Stimulated activated CD4-positive, alpha-beta T cell treated with anti-CD3 and anti-CD28 coated beads, TNF-alpha, amount 100 ng/mL, for 48 hours (primary cell): ENCODE measurements around the gene HIPK3.
"Not testable (repeated sequence)": the region's sequence is repeated elsewhere in the genome, so short reads cannot be mapped to it uniquely, and the experiment has no call there.

Experiments used
- DNase-seq, 3 donors: peaks; one replicate each; pipeline ENCODE4 v3.0.0-alpha.2; 2020; ENCODE audit warnings: low read depth in 3 of 3

The HIPK3 gene

DNA sequence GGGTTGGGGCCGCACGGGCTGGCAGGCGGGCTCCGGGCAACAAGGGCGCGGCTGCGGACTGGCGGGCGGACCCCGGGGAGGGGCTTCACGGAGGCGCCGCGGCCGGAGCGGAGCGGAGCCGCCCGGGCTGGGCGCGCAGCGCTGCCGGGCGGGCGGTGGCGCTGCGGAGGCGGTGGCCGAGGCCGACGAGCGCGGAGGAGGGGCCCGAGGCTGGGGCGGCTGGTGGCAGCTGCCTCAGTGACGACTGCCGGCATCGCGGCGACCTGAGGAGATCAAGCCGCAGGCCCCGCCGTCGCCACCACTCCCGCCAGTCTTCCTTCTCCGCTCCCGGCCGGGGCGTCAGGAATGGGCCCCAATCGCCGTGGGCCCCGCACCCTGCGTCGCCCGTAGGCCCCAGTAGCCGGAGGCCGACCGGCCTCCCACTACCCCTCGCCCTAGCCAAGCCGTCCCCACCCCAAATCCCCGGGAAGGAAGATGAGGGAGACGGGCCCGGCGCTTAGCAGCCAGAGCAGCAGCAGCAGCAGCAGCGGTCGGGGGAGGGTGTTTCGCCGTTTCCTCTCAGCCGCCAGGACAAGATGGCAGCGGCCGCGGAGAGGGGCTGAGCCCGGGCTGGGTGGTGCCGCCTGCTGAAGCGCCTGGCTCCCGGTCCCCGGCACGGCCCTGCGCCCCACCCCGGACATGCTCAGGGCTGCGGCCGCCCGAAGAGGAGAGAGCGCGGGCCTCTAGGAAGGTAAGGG lies at the start of gene HIPK3:
Gene HIPK3, plus strand, starts transcription at position 222 of the 737 bp plus-strand sequence.
- DNase-seq = peak; percentile 51 to 64 (median 52)

DNA sequence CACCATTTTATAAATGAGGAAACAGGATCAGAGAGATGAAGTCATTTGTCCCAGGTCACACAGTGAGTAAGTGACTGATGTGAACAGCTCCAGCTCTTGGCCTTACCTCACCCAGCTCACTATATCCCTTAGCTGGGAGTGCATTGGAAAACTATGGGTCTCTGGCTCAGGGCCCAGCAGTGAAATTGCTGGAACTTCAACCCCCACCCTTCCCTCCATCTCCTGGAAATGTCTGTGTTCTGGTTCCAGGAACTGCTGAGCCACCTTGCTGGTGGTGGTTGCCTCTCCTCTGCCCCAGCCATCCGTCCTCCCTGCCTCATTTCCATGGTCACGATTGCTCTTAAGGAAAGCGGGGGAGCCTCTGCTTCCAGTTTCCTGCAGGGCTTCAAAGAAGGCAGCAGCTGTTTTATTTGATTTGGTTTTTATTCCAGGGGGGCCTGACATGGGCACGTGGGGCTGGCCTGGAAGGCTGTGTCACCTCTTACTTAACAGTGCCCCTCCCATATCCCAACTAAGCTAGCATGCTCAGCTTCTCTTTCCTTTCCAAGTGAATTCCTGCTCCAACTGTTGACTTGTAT lies 49.7 kb upstream of the HIPK3 start:
- DNase-seq = no peak

DNA sequence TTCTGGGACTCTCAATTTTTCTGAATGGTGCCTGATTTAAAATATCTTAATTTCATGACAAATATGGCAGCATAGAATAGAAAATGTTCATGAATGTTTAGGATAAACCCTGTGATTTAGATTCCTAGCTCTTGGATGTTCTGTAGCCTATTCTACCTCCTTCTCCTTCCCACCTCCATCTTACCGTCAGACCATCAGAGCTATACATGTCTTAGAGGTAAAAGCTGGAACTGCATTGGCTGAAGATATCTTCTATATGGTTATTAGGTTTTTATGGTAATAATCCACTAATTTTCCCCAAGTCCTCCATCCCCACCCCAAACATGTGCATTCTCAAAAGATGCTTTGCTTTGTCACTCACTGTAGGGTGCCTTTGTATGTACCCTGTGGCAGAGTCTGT lies 49.0 kb upstream of the HIPK3 start:
- DNase-seq = no peak

DNA sequence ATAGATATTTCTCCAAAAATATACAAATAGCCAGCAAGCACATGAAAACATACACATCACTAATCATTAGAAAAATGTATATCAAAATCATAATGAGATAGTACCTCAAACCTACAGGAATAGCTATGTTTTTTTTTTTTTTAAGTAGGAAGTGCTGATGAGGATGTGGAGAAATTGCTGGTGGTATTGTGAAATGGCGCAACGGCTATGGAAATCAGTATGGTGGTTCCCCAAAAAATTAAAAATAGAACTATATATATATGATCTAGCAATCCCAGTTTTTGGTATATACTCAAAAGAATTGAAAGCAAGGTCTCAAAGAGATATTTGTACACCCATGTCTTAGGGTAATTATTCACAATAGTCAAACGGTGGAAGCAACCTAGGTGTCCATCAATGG lies 46.0 kb upstream of the HIPK3 start:
- no peak for DNase-seq

DNA sequence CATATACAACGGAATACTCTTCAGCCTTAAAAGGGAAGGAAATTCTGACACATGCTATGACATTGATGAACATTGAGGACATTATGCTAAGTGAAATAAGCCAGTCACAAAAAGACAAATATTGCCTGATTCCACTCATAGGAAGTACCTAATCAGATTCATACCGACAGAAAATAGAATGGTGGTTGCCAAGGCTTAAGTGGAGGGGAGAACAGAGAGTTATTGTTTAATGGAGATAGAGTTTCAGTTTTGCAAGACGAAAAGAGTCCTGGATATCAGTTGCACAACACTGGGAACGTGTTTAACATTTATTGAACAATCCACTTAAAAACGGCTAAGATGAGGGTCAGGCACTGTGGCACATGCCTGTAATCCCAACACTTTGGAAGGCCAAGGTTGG lies 45.6 kb upstream of the HIPK3 start:
- DNase-seq = no peak

DNA sequence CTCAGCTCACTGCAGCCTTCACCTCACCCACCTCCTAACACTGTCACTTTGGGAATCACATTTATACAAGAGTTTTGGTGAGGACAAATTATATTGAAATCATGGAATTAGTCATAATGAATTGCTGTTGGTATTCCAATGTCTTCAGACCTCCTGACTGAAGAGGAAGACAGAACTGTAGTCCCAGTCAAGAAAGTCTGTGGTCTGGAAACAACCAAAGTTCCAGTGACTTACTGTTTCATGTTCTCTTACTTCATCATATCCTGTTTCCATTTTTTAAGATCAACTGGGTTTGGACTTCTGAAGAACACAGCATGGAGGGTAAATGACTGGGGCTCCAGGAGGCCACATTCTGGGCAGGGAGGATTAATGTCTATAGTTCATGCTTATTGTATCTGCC lies 43.0 kb upstream of the HIPK3 start:
- DNase-seq = no peak

DNA sequence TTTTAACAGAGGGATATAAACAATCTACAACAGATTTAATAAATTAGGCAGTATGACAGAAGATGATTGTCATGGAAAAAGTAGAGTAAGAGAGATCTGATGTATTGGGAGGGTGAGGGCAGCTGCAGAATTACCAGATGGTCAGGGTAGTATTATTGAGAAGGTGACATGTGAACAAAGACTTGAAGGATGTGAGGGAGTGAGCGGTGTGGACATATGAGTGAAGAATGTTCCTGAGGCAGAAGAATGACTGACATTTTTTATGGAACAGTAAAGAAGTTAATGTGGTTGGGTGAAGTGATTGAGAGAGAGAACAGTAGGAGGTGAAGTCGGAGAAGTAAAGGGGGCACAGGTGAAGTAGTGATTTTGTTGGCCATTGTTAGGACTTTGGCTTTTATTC lies 42.4 kb upstream of the HIPK3 start:
- no peak for DNase-seq

DNA sequence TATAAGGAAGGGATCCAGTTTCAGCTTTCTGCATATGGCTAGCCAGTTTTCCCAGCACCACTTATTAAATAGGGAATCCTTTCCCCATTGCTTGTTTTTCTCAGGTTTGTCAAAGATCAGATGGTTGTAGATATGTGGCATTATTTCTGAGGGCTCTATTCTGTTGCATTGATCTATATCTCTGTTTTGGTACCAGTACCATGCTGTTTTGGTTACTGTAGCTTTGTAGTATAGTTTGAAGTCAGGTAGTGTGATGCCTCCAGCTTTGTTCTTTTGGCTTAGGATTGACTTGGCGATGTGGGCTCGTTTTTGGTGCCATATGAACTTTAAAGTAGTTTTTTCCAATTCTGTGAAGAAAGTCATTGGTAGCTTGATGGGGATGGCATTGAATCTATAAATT lies 40.5 kb upstream of the HIPK3 start:
- DNase-seq = not testable (repeated sequence)

DNA sequence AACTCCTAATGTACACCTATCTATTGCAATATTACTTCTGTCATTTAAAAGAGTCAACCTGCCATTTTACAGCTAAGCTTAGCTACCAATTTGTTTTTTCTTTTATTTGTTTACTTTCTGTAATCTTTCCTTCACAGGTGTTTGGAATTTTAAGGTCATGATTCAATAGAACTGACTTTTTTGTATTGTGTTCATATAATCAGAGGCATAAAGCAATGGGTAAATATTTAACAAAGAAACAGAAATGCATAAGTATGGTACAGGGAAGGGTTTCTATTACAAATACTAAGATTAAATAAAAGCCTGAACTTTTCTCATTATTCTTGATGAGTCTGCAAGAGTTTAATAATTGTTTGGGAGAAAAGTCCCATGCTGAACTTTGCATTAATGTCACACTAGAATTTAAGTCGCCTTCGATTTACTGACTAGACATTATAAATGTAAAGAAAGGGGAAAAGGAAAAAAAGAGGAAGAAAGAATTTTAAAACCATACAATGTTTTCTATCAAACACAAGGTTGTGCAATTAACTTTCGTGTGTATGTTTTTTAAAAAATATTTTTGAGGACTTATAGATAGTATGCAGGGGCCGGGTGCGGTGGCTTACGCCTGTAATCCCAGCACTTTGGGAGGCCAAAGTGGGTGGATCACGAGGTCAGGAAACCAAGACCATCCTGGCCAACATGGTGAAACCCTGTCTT lies 35.0 kb upstream of the HIPK3 start:
- no peak for DNase-seq

DNA sequence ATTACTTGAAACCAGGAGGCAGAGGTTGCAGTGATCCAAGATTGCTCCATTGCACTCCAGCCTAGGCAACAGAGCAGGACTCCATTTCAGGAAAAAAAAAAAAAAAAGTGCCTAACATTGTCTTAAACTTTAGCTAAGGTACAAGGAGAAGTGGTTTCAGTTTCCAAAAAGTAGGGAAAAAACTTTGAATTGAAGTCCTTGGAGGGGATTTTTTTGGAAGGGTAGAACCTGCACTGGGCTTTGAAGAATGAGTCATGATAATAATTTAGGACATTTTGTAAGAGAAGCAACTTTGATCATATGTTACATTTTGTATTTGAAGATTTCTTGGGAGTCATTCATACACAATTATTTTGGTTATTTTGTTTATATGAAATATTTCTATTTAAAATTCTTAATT lies 31.8 kb upstream of the HIPK3 start:
- no peak for DNase-seq

DNA sequence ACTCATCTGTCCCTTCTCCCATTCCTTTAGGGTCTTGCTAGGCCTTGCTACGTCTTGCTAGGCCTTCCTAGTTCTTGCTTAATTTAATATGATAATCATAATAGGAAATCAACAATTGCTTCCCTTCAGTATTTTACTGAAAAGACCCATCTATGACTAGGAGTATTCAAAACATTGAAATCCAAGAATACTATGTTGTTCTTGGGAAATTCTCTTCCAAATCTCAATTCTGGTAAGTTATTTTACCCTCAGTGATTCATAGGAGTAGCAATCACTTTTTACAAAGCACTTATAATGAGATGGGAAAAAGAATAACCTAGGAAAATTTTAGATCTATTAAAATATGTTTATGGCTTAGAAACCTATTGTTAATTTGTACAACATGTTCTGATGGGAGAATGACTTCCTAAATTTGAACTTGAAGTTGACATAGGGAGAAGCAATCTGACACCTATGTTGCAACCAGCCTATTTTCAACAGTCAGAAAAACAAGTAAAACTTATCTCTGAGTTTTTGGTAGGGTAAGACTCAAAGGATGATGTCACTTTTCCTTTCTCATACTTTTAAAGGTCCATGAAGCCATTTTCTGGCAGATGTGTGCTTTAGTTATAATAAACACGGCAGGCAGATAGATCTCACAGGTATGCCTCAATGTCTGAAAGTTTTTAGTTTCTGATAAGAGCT lies 29.5 kb upstream of the HIPK3 start:
- DNase-seq = no peak

DNA sequence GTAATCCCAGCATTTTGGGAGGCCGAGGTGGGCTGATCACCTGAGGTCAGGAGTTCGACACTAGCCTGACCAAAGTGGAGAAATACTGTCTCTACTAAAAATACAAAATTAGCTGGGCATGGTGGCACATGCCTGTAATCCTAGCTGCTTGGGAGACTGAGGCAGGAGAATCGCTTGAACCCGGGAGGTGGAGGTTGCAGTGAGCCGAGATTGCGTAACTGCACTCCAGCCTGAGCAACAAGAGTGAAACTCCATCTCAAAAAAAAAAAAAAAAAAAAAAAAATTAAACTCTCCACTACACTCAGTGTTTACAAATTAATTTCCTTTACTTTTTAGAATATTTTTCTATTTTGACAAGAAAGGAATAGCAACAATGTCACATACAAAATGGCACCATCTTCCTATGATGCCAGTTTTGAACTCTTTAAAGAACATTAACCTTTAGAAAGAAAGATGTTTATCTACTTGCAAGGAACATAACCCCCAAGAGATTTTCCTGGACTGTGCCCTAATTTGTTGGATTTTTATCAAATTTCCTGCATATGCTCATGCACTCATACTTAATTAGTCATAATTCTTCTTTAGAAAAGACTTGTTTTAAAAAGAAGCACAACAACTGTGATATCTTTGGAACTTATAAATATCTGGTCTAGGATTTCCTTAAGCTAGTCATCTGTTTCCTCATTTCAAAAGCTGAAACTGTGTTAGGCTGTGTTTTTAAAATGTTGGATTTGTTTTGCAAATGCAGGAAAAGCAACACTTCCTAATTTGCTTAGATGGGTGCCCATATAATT lies 22.6 kb upstream of the HIPK3 start:
- DNase-seq = no peak

DNA sequence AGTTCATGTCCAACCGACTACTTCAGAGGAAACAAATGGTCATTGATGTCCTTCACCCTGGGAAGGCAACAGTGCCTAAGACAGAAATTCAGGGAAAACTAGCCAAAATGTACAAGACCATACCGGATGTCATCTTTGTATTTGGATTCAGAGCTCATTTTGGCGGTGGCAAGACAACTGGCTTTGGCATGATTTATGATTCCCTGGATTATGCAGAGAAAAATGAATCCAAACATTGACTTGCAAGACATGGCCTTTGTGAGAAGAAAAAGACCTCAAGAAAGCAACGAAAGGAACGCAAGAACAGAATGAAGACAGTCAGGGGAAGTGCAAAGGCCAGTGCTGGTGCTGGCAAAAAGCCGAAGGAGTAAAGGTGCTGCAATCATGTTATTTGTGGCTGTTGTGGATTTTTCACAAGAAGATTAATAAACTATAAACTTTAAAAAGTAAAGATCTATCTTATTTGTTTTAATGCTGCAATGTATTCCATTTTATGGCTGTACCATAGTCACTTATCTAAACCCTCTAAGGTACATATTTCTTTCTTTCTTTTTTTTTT lies 20.1 kb upstream of the HIPK3 start:
- DNase-seq = no peak

DNA sequence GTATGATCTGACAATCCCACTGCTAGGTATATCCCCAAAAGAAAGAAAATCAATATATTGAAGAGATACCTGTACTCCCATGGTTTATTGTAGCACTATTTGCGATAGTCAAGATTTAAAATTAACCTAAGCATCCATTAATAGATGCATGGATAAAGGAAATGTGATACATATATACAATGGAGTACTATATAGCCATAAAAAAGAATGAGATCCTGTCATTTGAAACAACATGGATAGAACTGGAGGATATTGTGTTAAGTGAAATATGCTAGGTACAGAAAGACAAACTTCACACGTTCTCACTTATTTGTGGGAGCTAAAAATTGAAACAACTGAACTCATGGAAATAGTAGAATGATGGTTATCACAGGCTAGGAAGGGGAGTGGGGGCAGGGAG lies 14.6 kb upstream of the HIPK3 start:
- no peak for DNase-seq

DNA sequence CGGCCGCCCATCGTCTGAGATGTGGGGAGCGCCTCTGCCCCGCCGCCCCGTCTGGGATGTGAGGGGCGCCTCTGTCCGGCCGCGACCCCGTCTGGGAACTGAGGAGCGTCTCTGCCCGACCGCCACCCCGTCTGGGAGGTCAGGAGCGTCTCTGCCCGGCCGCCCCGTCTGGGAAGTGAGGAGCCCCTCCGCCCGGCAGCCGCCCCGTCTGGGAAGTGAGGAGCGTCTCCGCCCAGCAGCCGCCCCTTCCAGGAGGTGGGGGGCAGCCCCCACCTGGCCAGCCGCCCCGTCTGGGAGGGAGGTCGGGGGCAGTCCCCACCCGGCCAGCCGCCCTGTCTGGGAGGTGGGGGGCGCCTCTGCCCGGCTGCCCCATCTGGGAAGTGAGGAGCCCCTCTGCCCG lies 13.5 kb upstream of the HIPK3 start:
- not testable (repeated sequence) for DNase-seq

DNA sequence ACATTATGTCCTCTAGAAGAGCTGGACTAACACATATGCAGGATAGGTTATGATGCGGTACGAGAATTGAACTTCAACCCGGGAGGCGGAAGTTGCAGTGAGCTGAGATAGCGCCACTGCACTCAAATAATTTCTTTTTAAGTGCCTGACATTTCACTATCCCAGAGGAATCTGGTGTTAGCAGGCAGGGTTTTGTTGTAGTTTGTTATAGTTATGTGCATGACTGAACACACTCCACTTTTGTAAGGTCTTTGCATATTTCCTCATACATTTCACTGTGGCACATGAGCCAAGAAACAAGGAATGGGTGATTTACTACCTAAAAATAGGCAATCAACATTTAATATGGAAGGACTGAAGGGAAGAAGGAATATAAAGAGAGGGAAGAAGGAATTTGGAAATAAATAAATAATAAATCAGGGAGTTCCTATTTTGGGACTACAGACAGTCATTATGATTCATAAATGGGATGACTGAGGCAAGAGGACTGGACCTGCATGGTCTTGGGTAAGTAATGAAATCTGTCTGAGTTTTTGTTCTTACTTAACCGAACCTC lies 8.7 kb upstream of the HIPK3 start:
- no peak for DNase-seq

DNA sequence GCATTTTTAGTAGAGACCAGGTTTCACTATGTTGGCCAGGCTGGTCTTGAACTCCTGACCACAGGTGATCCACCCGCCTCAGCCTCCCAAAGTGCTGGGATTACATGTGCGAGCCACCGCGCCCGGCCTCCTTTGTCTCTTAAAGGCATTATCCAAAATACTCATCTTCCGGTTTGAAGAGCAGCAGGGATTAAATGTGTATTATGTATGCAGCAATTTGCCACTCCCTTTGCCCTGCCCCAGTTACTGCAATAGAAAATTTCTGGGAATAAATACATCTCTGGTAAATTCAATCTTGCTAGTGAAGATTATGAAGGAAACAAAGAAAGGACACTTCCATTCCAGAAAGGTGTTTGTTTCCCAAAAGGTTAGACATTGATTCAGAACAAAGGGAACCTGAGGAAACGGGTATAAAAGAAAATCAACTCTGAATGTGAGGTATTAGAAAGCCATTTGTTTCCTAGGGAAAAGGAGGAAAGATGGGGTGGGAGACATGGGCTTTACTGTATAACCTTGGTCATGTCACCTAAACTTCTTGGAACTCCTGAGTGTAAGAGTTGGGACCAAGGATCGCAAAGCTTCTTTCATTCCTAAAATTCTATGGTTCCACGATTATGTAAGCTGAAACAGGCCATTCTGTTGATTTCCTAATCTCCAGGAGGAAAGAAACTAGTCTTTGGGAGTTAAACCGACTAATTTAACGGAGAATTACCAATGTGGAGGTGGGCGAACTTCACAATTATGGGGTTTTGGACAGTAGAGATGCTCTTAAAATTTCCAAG lies 959 bp upstream of the HIPK3 start:
- DNase-seq = no peak

DNA sequence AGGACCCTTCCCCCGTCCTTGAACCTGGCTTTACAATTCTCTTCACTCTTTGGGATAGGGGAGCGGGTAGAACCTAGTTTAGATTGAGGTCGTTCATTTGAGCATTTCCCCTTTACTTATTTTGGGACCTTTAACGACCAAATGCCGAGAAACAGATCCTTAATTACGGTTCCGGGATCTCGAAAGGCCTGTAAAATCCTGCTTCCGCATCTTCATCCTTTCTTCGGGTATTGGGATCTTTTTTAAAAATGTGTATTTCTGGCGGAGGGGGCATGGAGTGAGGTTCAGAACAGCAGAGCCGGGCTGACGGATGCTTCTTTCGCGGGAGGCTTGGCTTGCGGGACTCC lies 395 bp upstream of the HIPK3 start:
- DNase-seq = no peak

DNA sequence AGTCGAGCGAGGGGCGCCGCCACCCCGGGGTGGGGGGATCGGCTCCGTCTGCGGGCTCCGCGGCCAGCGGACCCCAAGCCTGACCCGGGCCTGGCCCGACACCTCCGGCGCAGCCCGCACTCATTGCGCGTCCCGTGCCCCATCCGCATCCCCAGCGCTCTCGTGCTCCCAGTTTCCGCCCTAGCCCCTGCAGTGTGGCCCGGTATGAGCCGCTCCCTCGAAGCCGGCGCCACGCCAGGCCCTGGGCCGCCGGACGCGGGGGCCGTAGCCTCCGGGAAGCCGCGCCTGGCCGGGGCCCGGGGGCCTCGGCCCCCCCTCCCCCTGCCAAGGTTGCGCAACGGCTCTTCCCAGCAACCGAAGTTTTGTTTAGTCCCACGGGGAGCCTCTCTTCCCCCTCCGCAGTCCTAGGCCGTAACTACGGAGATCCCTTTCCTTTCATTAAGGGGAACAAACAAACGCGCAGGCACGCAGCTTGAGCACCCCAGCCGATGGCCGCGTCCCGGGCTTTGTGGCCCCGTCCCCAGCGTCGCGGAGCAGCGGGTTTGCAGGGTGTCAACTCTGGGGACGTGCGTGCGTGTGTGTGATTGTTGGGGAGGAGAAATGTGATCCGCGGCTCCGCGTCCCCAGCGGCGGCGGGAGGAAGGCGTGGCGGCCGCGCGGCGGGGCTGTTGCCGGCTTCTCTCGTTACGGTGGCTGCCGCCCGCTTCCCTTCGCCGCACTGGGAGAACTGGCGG lies 883 bp downstream of the HIPK3 start:
- DNase-seq = peak; percentile 46 to 66 (median 46)
